Astrocyte (in vitro differentiated cells and primary cell): ENCODE data around the gene PNKP.

Source experiments
- EZH2 ChIP-seq: IDR thresholded peaks from 2 replicates; pipeline ENCODE4 v1.6.1; 2012; ENCODE audit warnings: mild to moderate bottlenecking, low read length, inconsistent platforms; ENCODE audit not compliant: insufficient read depth
- TF ChIP-seq, protein P1 (sequence below): IDR thresholded peaks from 2 replicates; pipeline ENCODE4 v1.5.1; 2011; ENCODE audit warnings: low read depth, mild to moderate bottlenecking, inconsistent platforms, low read length, moderate library complexity; ENCODE audit not compliant: insufficient read depth

GRCh38 chr19:49827034-49827433 is 40.3 kb downstream of the PNKP start:
- TF ChIP-seq, protein P1, sequence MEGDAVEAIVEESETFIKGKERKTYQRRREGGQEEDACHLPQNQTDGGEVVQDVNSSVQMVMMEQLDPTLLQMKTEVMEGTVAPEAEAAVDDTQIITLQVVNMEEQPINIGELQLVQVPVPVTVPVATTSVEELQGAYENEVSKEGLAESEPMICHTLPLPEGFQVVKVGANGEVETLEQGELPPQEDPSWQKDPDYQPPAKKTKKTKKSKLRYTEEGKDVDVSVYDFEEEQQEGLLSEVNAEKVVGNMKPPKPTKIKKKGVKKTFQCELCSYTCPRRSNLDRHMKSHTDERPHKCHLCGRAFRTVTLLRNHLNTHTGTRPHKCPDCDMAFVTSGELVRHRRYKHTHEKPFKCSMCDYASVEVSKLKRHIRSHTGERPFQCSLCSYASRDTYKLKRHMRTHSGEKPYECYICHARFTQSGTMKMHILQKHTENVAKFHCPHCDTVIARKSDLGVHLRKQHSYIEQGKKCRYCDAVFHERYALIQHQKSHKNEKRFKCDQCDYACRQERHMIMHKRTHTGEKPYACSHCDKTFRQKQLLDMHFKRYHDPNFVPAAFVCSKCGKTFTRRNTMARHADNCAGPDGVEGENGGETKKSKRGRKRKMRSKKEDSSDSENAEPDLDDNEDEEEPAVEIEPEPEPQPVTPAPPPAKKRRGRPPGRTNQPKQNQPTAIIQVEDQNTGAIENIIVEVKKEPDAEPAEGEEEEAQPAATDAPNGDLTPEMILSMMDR: no peak
- TF ChIP-seq EZH2: no peak
